HG03457 (cell line): ENCODE measurements around the gene SCFD2.

Source experiments
- ATAC-seq: cut with Tn5 transposase; IDR thresholded peaks from one replicate; pipeline ENCODE4 v1.9.1; 2021; ENCODE audit warnings: moderate number of reproducible peaks; ENCODE audit not compliant: unreplicated experiment

SCFD2 gene

GRCh38 chr4:53118676-53119075 is 247.2 kb downstream of the SCFD2 start:
- ATAC-seq, result no peak

GRCh38 chr4:53116954-53117353 is 248.9 kb downstream of the SCFD2 start:
- no peak for ATAC-seq

- ATAC-seq, result no peak
These were observed 252.2 kb downstream of the SCFD2 start for GRCh38 chr4:53113431-53114225.

GRCh38 chr4:53105313-53105712 is 260.5 kb downstream of the SCFD2 start:
- no peak for ATAC-seq

GRCh38 chr4:53103481-53103880 is 262.4 kb downstream of the SCFD2 start:
- ATAC-seq, result no peak

GRCh38 chr4:53101191-53101581 is 264.7 kb downstream of the SCFD2 start:
- ATAC-seq, result no peak

GRCh38 chr4:53100501-53101190 is 265.2 kb downstream of the SCFD2 start:
- ATAC-seq, result no peak

- no peak for ATAC-seq
These were observed 267.2 kb downstream of the SCFD2 start for GRCh38 chr4:53098681-53099121.

- ATAC-seq, result no peak
These were observed 271.8 kb downstream of the SCFD2 start for GRCh38 chr4:53094040-53094439.

- ATAC-seq, result no peak
These were observed 275.7 kb downstream of the SCFD2 start for GRCh38 chr4:53089936-53090729.

GRCh38 chr4:53088152-53088551 is 277.7 kb downstream of the SCFD2 start:
- no peak for ATAC-seq

- no peak for ATAC-seq
These were observed 289.4 kb downstream of the SCFD2 start for GRCh38 chr4:53076374-53076958.

- ATAC-seq, result no peak
These were observed 290.6 kb downstream of the SCFD2 start for GRCh38 chr4:53075162-53075785.

- ATAC-seq, result no peak
These were observed 297.0 kb downstream of the SCFD2 start for GRCh38 chr4:53068755-53069330.

- ATAC-seq, result no peak
These were observed 298.6 kb downstream of the SCFD2 start for GRCh38 chr4:53067125-53067802.

- ATAC-seq, result no peak
These were observed 299.7 kb downstream of the SCFD2 start for GRCh38 chr4:53066155-53066554.

- no peak for ATAC-seq
These were observed 301.3 kb downstream of the SCFD2 start for GRCh38 chr4:53064609-53065008.

- no peak for ATAC-seq
These were observed 304.6 kb downstream of the SCFD2 start for GRCh38 chr4:53061091-53061850.

GRCh38 chr4:53060278-53060677 is 305.6 kb downstream of the SCFD2 start:
- ATAC-seq, result no peak
